ENCODE results near the gene MOV10L1.

MOV10L1 gene

GRCh38 chr22:50193621-50194020, 103.8 kb downstream of the MOV10L1 start:
- ATAC-seq (ENCODE audit: low read depth) (no peak), DNase-seq (ENCODE audit: low spot score) (no peak)
- peaks cover 21% of the 10 kb centered on the region for H3K4me1 ChIP-seq (ENCODE audit: insufficient read depth, poor library complexity, severe bottlenecking)
- H3K4me3 ChIP-seq (ENCODE audit: severe bottlenecking), result no peak overlapping the region
- no peaks in the 10 kb centered on the region for H3K27me3 ChIP-seq (ENCODE audit: insufficient read depth, poor library complexity, severe bottlenecking)
- no peak overlapping the region for H3K27ac ChIP-seq (ENCODE audit: poor library complexity, severe bottlenecking)
- H3K9me3 ChIP-seq (ENCODE audit: severe bottlenecking), result no peaks in the 10 kb centered on the region
- TF ChIP-seq, protein P1, sequence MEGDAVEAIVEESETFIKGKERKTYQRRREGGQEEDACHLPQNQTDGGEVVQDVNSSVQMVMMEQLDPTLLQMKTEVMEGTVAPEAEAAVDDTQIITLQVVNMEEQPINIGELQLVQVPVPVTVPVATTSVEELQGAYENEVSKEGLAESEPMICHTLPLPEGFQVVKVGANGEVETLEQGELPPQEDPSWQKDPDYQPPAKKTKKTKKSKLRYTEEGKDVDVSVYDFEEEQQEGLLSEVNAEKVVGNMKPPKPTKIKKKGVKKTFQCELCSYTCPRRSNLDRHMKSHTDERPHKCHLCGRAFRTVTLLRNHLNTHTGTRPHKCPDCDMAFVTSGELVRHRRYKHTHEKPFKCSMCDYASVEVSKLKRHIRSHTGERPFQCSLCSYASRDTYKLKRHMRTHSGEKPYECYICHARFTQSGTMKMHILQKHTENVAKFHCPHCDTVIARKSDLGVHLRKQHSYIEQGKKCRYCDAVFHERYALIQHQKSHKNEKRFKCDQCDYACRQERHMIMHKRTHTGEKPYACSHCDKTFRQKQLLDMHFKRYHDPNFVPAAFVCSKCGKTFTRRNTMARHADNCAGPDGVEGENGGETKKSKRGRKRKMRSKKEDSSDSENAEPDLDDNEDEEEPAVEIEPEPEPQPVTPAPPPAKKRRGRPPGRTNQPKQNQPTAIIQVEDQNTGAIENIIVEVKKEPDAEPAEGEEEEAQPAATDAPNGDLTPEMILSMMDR (IDR thresholded peaks at IDR 0.05; ENCODE audit: poor library complexity, severe bottlenecking), result no peak
- peaks cover 57% of the 10 kb centered on the region for H3K36me3 ChIP-seq (ENCODE audit: low read depth)

- H3K4me3 ChIP-seq (ENCODE audit: severe bottlenecking), result no peak overlapping the region
- ATAC-seq (ENCODE audit: low read depth) (no peak), DNase-seq (ENCODE audit: low spot score) (no peak)
- no peak overlapping the region for H3K27ac ChIP-seq (ENCODE audit: poor library complexity, severe bottlenecking)
- H3K4me1 ChIP-seq (ENCODE audit: insufficient read depth, poor library complexity, severe bottlenecking), result peaks cover 19% of the 10 kb centered on the region
- no peaks in the 10 kb centered on the region for H3K9me3 ChIP-seq (ENCODE audit: severe bottlenecking)
- TF ChIP-seq, protein P1 (IDR thresholded peaks at IDR 0.05; ENCODE audit: poor library complexity, severe bottlenecking), result no peak
- no peaks in the 10 kb centered on the region for H3K27me3 ChIP-seq (ENCODE audit: insufficient read depth, poor library complexity, severe bottlenecking)
- H3K36me3 ChIP-seq (ENCODE audit: low read depth), result peaks cover 61% of the 10 kb centered on the region
These were observed 104.4 kb downstream of the MOV10L1 start for GRCh38 chr22:50194037-50194805.

- no peak for DNase-seq (ENCODE audit: low spot score)
- TF ChIP-seq, protein P1 (IDR thresholded peaks at IDR 0.05; ENCODE audit: poor library complexity, severe bottlenecking), result no peak
- H3K9me3 ChIP-seq (ENCODE audit: severe bottlenecking), result no peaks in the 10 kb centered on the region
- no peaks in the 10 kb centered on the region for H3K27me3 ChIP-seq (ENCODE audit: insufficient read depth, poor library complexity, severe bottlenecking)
- H3K4me3 ChIP-seq (ENCODE audit: severe bottlenecking), result no peak overlapping the region
- no peak overlapping the region for H3K27ac ChIP-seq (ENCODE audit: poor library complexity, severe bottlenecking)
- peaks cover 63% of the 10 kb centered on the region for H3K36me3 ChIP-seq (ENCODE audit: low read depth)
- no peak for ATAC-seq (ENCODE audit: low read depth)
- peaks cover 11% of the 10 kb centered on the region for H3K4me1 ChIP-seq (ENCODE audit: insufficient read depth, poor library complexity, severe bottlenecking)
These were observed 106.5 kb downstream of the MOV10L1 start for GRCh38 chr22:50196256-50196655.

- TF ChIP-seq, protein P1 (IDR thresholded peaks at IDR 0.05; ENCODE audit: poor library complexity, severe bottlenecking), result no peak
- Histone ChIP-seq H3K36me3 (ENCODE audit: low read depth) (peaks cover 53% of the 10 kb centered on the region), H3K27me3 (ENCODE audit: insufficient read depth, poor library complexity, severe bottlenecking) (no peaks in the 10 kb centered on the region), H3K4me3 (ENCODE audit: severe bottlenecking) (no peak overlapping the region), H3K27ac (ENCODE audit: poor library complexity, severe bottlenecking) (no peak overlapping the region), H3K4me1 (ENCODE audit: insufficient read depth, poor library complexity, severe bottlenecking) (peaks cover 1% of the 10 kb centered on the region), H3K9me3 (ENCODE audit: severe bottlenecking) (no peaks in the 10 kb centered on the region)
- ATAC-seq (ENCODE audit: low read depth) (no peak), DNase-seq (ENCODE audit: low spot score) (no peak)
These were observed 107.4 kb downstream of the MOV10L1 start for GRCh38 chr22:50197000-50197800.

All from RWPE2 (cell line).